Stimulated activated CD8-positive, alpha-beta memory T cell treated with anti-CD3 and anti-CD28 coated beads, Interleukin-12 subunit alpha, Interleukin-12 subunit beta, amount 100 ng/mL, for 24 hours (primary cell): ENCODE data around the gene GTPBP1.

Experiments
- DNase-seq: peaks from one replicate; pipeline ENCODE4 v3.0.0-alpha.2; 2020; ENCODE audit errors: extremely low read depth

Gene GTPBP1

DNA sequence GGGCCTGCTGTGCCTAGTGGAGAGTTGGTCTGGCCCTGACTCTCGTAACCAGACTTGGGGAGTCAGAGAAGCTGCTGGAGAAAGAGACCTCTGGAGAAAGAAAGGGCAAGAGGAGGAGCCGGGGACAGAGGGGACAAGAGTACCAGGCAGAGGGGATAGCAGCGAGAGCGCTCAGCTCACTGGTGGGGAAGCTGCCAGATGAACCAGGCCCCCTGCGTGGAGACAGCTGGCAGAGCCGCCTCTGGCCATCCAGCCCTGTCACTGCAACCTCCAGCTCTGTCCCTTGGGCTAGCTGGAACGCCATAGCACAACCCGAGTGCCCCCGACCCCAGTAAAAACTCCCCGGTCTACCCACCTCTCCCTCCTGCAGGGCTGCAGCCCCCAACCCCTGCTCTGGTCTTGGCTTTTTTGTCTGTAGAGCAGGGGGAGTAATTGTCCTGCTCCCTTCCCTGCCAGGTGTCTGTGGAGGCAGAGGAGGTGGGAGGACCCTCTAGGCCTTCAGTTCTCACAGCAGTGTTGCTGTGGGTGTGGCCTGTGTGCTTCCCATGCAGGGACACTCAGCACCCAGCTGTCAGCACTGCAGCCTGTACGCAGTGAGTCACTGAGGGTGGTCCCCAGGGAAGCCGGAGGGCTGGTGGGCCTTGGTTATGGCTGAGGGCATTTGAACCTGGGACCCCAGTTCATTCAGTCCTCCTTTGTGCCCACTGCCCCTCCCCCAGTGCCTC, 54.9 kb downstream of the GTPBP1 start:
- DNase-seq, result no peak

DNA sequence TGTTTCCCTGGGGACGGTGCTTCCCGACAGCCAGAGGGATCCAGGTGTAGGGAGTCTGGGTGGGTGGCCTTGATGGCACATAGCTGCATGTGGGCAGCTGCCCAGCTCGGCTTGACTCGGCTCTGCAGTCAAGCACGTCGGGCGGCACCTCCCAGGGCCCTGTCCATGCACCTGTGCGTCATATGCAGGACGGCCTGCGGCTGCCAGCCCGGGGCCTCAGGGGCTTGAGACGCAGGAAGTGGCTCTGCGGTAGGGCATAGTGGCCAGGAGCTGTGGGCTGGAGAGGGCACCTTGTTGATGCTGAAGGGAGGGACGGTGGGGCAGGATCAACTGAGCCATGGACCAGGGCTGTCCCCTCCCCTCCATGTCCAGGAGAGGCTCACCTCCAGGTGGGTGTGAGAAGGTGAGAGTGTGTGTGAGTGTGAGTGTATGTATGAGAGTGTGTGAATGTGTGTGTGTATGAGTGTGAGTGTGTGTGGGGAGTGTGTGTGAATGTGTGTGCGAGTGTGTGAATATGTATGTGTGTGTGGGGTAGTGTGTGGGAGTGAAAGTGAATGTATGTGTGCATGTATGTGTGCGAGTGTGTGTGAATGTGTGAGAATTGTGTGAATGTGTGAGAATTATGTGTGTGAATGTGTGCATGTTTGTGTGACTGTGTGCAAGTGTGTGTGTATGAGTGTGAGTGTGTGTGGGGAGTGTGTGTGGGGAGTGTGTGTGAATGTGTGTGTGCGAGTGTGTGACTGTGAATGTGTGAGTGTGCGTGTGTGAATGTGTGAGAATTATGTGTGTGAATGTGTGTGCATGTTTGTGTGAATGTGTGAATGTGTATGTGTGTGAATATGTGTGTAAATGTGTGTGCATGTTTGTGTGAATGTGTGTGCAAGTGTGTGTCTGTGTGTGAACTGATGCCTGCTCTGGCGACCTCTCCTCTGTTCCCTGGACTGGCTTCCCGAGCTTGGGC, 55.7 kb downstream of the GTPBP1 start:
- no peak for DNase-seq

DNA sequence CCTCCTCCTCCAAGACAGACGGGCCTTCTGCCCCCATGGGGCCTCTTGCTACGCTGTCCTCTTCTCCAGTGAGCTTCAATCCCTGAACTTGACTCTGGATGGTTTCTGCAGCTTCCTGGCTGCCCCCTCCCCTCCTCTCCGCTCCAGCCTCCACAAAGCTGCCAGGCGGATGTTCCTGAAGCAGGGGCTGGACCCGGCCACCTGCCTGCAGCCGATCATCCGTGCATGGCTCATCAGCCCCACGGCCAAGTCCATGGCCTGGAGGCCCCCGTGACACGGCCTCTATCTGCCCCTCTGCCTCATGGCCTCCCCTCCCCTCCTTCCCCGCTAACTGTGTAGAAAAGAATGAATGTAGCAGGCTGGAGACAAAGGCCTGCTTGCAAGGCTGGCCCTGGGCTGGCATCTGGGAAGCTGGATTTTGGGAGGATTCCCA, 56.8 kb downstream of the GTPBP1 start:
- DNase-seq, result no peak

DNA sequence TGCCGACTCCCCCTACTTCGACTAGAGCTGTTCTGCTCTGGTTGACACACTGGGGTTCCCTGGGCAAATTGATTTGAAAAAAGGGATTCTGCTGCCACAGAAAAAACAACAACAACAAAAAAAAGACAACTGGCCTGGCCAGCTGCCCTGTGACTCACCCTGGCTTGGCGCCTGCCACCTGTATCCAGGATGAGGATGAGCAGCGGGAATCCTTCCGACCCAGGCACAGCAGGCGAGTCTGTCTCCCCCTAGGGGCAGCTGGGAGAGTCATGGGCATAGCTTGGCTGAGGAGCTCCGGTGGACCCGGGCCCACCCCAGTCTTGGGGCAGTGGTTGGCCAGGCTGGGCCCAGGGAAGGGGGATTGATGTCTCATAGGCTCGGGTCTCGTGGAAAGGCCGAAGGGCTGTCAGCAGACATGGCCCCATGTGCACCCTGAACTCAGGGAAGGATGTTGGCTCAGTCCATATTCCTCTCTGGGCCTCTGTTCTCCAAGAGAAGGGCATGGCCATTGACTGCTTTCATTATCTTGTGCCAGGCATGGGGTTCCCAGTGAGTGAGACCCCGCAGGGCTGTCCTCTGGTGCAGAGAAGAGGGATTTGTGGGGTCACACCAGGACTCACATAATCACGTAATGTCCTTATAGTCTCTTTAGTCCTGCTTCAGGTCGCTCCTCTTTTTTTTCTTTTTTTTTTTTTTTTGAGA, 60.5 kb downstream of the GTPBP1 start:
- DNase-seq, result no peak

DNA sequence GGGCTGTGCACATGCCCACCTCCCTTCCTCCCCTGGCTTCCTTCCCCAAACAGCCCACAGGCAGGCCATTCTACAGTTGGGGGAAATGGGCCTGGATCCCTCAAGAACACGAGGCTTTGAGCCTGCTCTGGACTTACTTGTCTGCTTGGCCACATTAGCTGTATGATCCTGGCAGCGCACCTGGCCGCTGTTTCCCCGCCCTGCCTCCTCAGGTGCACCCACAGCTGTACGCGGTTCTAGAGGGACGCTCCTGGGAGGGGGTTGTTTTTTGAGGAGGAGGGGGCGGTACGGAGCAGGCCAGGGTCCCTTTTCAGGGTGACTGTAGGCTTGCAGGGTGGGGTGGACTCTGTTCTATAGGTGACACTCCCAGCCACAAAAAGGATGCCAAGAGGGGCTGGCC, 61.6 kb downstream of the GTPBP1 start:
- no peak for DNase-seq

DNA sequence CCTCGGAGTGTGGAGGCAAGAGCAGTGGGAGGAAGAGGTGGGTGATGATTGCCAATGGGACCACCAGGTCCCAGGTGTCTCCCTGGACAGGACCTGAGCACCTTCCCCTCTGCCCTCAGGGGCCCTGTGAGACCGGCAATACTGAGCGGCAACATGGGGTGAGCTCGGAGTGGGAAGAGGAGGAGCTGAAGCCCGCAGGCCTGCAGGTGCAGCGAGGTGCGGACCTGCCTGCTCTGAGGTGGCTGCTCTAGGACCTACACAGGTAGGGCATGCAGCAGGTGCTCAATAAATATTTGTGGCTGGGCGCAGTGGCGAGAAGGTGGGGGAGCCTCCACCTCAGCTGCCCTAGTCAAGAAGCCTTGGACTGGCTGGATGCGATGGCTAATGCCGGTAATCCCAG, 62.3 kb downstream of the GTPBP1 start:
- DNase-seq, result no peak

DNA sequence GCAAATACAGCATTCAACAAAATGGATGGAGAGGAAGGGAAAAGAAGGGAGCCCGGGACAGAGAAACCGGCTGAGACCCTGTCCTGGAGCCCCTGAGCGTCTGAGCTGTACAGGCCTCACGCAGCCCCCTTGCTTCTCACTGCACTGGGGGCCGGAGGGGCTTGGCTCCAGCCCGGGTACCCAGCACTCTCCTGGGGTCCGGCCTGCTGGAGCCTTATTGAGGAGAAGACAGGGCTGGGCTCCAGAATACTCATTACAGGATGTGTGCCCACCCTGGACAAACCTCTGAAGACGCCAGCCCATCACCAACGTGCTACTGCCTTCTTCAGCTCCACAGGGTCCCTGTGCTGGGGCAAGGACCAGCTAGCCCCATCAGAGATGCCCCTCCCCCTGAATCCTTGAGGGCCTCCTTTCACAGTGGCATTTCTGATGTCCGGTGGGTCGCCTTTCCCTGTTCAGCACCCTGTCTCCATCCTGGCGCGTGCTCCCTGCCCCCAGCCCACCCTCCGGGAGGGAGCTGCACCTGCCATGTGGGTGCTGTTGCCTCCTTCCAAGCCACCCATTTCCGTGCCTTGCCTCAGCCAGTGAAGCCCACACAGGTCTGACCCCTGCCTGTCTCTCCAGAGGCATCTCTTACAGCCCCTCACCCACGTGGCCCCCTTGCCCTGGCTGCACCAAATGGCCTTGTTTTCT, 64.7 kb downstream of the GTPBP1 start:
- DNase-seq, result no peak

DNA sequence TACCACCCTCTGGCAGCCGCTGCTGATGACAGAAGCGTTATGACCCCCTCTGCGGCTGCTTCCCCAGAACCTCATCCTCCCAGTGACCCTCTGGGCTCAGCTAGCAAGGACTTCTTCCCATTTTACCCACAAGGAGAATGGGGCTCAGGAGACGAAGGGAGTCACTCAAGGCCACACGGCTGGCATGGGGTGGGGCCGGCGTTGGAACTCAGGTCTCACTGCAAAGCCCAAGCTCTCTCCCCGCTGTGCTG, 66.8 kb downstream of the GTPBP1 start:
- no peak for DNase-seq

DNA sequence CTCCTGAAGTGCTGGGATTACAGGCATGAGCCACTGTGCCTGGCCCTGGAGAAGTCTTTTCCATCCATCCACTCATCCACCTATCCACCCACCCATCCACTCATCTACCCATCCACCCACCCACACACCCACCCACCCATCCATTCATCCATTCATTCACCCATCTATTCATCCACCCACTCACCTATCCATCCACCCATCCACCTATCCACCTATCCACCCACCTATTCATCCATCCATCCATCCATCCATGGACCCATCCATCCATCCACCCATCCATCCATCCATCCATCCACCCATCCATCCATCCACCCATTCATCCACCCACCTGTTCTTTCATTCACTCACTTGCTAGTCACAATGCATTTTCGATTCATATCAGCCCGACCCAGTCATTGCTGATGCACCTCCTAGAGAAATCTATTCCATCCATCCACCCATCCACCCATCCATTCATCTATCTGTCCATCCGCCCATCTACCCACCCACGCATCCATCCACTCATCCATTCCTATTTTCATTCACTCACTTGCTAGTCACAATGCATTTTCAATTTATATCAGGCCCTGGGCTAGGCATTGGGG, 67.7 kb downstream of the GTPBP1 start:
- DNase-seq, result no peak

DNA sequence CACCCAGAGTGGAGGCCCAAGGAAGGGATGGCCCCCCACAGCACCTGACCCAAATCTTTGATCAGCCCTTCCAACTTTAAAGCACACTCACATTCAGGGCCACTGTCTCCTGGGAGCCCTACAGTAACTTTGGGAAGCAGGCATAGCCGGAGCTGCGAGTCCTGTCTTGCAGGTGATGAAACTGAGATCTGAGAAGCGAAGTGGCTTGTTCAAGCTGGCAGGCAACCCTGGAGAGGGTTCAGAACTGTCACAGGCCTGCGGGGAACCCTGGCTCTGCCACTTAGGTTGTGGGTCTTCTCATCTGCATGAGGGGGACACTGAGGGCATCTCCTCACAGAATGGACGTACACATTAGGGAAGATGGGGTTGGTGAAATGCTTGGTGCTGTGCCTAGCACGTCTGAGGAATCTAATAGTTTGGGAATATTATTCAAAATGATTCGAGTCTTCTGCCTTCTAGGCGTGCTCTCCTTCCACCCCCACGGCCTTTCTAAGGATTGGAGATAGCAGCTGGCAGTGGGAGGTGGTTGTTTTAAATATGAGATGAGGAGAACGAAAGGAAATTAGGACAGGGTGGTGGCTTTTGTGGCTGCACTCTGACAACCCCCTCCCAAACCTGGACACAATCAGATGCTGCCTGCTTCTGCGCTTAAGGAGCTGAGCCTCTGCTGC, 68.9 kb downstream of the GTPBP1 start:
- DNase-seq, result no peak

DNA sequence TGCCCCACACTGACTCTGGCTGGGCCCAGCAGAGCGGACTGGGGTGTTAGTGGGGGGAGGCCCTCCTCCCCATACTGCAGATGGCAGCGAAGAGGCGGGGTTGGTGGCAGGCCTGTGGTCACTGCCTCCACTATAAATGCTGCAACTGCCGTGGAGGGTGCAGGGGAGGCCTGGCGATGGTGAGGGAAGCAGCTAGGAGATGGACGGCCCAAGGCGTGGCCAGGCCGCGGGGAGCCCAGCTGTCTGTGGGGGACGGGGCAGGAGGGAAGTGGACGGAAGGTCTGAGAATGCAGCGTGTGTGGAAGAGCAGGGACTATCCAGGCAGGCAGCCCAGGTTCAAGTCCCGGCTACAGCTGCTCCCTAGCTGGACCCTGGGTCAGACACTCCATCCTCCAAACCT, 69.9 kb downstream of the GTPBP1 start:
- no peak for DNase-seq

DNA sequence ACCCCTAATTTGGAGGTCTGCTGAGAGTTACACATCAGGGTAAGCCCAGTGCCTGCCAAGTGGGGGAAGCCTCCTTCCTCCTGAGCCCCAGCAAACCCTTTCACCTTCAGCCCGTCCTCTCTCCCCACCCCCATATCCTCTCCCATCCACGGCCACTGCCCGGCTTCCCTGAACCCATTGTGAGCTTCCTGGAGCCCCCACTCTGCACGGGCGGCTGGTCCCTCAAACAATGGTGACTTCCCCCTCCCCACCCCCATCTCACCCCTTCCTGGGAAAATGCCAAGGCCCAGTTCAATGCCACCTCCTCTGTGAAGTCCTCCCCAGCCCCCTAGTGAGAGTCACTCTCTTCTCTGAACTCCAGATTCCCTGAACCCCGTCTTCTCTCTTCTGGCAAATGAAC, 70.3 kb downstream of the GTPBP1 start:
- DNase-seq, result no peak

DNA sequence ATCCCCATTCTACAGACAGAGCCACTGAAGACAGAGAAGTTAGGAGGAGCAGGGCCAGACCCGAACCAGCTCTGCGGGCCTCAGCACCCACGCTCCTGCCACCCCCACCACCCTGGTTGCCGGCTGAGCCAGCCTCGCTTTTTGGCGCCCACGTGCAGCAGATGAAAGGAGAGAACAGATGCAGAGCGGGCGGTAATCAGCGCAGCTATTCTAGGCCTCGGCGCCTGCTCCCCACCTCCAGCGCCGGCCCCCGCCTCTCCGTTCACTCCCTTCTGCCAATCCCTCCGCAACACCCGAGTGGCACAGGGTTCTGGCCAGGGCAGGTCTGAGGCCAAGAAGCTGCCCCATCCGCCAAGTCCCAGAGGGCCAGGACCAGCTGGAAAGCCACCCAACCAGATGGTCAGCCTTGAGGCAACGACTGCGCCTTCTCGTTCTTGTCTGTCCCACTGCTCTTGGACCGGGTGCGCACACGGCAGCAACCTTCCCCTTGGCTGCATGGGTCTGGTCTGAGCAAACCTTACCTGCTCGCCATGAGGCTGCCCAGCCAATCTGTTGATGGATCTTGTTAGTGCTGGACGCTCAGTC, 71.4 kb downstream of the GTPBP1 start:
- DNase-seq, result no peak

DNA sequence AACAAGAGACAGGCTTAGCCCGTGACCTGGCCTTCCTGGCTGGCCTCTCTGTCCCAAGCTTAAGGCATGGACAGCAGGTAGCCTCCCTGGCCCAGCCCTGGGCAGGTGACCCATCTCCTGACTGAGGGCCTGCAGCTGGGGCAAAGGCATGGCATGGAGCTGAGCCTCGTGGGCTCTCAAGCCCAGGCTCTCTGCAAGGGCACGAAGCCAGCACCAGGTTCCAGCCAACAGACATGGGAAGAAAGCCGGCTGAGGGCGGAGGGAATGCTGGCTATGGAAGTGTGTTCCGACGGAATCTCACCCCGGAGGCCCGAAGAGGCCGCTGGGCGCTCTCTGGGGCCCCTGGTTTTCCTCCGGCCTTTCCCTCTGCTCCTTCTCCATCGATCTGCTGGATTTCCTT, 75.3 kb downstream of the GTPBP1 start:
- no peak for DNase-seq

DNA sequence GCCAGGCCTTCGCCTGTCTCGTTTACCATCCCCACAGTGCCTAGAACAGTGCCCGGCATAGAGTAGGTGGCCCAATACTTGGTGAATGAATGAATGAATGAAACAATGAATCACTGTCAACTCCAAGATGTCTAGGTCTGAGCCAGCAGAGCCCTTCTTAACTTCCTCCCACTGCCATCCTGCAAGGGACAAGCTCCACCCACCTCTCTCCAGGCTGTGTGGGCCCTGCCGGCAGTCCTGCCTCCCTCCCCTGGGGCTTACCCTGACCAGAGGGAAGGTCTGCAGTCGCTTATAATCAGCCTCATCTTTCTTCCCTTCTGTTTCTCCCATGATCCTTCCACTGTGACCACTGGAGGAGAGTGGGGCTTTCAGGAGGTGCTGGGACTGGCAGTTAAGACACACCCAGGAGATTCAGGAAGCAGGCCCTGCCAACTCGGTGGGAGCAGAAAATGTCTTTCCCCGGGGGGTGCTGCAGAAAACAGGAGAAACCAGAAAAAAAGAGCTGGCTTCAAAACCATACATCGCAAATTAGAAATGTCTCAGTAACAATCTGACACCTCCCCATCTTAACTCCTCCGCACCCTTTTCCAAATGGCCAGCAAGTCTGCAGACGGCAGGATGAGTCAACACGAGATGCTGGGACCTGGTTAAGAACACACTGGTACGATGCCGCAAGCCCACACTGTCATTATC, 76.8 kb downstream of the GTPBP1 start:
- DNase-seq, result no peak
